Vagina (tissue), 2 donors: Measurements from ENCODE around the gene F11.

Experiments
- POLR2A ChIP-seq, 2 donors: fragments of 450-650 bp; IDR thresholded peaks; one replicate each; pipeline ENCODE4 v1.6.1; 2017; ENCODE audit warnings: antibody characterized with exemption in 2 of 2, mild to moderate bottlenecking in 2 of 2, moderate library complexity in 2 of 2
- POLR2AphosphoS5 ChIP-seq, 2 donors: sonication (generic); formaldehyde crosslinking; IDR thresholded peaks; one replicate each; pipeline ENCODE4 v1.9.0; 2017; ENCODE audit warnings: antibody characterized with exemption in 2 of 2, mild to moderate bottlenecking in 2 of 2, low read depth in 1 of 2; ENCODE audit not compliant: insufficient read depth in 1 of 2
- TF ChIP-seq, protein P1 (sequence below), 3 experiments: fragments of 450-650 bp in 2 of 3; fragments of 200-600 bp in 1 of 3; sonication (generic) in 1 of 3; IDR thresholded peaks; one replicate each; pipeline ENCODE4 v1.5.1; 2017 to 2019; ENCODE audit warnings: antibody characterized with exemption in 3 of 3, mild to moderate bottlenecking in 2 of 3, moderate library complexity in 2 of 3

DNA sequence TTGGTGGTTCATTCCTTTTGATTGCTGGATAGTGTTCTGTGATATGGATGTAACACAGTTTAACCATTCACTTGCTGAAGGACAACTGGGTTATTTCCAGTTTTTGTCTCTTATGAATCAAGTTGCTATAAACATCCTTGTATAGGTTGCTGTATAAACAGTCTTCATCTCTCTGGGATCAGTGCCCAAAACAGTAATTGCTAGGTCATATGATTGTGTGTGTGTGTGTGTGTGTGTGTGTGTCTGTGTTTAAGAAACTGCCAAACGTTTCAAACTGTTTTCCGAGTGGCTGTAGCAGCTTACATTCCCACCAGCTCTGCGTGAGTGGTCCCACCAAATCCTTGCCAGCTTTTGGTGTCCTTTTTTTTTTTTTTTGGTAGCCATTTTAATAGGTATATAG, 60.4 kb downstream of the F11 start:
- TF ChIP-seq, protein P1, sequence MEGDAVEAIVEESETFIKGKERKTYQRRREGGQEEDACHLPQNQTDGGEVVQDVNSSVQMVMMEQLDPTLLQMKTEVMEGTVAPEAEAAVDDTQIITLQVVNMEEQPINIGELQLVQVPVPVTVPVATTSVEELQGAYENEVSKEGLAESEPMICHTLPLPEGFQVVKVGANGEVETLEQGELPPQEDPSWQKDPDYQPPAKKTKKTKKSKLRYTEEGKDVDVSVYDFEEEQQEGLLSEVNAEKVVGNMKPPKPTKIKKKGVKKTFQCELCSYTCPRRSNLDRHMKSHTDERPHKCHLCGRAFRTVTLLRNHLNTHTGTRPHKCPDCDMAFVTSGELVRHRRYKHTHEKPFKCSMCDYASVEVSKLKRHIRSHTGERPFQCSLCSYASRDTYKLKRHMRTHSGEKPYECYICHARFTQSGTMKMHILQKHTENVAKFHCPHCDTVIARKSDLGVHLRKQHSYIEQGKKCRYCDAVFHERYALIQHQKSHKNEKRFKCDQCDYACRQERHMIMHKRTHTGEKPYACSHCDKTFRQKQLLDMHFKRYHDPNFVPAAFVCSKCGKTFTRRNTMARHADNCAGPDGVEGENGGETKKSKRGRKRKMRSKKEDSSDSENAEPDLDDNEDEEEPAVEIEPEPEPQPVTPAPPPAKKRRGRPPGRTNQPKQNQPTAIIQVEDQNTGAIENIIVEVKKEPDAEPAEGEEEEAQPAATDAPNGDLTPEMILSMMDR (IDR thresholded peaks at IDR 0.05), result no peak
- TF ChIP-seq POLR2AphosphoS5 (IDR thresholded peaks at IDR 0.05; ENCODE audit: insufficient read depth in 1 of 2, low read depth in 1 of 2), result no peak
- TF ChIP-seq POLR2A (IDR thresholded peaks at IDR 0.05), result no peak
